Cerebellar nuclear complex (tissue), 1 donor: ENCODE results near the gene CSF1.
A peak's percentile ranks its signal among the peaks of the same experiment; 100 is the strongest.
"Not testable (repeated sequence)": the region's sequence is repeated elsewhere in the genome, so short reads cannot be mapped to it uniquely, and the experiment has no call there.

Source experiments
- DNase-seq, 2 experiments: peaks; one replicate each; lab custom pipeline; 2025; lab: John Stamatoyannopoulos, UW

The CSF1 gene, protein sequence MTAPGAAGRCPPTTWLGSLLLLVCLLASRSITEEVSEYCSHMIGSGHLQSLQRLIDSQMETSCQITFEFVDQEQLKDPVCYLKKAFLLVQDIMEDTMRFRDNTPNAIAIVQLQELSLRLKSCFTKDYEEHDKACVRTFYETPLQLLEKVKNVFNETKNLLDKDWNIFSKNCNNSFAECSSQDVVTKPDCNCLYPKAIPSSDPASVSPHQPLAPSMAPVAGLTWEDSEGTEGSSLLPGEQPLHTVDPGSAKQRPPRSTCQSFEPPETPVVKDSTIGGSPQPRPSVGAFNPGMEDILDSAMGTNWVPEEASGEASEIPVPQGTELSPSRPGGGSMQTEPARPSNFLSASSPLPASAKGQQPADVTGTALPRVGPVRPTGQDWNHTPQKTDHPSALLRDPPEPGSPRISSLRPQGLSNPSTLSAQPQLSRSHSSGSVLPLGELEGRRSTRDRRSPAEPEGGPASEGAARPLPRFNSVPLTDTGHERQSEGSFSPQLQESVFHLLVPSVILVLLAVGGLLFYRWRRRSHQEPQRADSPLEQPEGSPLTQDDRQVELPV

DNA sequence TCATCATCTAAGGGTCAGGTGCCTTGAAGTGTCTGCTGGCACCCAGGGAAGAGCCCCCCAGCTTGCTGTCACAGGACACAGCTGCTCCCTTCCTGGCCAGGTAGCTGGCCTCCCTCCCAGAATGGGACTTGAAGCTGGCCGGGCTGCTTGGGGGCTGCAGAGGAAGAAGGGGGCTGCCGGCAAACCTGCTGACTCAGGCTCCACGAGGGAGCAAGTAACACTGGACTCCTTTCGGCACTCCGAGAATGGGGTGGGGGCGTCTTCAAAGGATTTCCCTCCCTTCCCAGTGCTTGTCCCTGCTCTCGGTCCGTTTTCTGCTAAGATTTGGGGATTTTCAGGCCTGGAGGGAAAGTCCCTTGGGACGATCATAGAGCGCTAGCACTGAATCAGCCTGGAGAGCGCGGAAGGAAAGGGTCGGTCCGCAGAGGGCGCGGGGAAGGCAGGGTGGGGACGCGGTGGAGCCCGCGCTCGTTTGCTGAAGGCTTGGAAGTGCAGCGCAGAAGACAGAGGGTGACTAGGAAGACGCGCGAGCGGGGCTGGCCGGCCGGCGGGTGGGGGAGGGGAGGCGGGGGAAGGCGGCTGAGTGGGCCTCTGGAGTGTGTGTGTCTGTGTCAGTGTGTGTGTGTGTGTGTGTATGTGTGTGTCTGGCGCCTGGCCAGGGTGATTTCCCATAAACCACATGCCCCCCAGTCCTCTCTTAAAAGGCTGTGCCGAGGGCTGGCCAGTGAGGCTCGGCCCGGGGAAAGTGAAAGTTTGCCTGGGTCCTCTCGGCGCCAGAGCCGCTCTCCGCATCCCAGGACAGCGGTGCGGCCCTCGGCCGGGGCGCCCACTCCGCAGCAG lies at the start of gene CSF1:
Gene CSF1, plus strand, starts transcription at position 727 of the 840 bp plus-strand sequence. CDS start 175 bp downstream, outside the sequence.
- DNase-seq: peak in 1 of 2 experiments; percentile 5

DNA sequence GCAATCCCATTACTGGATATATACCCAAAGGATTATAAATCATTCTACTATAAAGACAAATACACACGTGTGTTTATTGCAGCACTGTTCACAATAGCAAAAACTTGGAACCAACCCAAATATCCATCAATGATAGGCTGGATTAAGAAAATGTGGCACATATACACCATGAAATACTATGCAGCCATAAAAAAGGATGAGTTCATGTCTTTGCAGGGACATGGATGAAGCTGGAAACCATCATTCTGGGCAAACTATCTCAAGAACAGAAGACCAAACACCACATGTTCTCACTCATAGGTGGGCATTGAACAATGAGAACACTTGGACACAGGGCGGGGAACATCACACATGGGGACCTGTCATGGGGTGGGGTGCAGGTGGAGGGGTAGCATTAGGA lies 49.0 kb upstream of the CSF1 start:
- DNase-seq: not testable (repeated sequence)

GRCh38 chr1:109863667-109864046 lies 47.0 kb upstream of the CSF1 start:
- DNase-seq: no peak

GRCh38 chr1:109864047-109864822 lies 46.4 kb upstream of the CSF1 start:
- DNase-seq: no peak

GRCh38 chr1:109864930-109865612 lies 45.6 kb upstream of the CSF1 start:
- DNase-seq: no peak

DNA sequence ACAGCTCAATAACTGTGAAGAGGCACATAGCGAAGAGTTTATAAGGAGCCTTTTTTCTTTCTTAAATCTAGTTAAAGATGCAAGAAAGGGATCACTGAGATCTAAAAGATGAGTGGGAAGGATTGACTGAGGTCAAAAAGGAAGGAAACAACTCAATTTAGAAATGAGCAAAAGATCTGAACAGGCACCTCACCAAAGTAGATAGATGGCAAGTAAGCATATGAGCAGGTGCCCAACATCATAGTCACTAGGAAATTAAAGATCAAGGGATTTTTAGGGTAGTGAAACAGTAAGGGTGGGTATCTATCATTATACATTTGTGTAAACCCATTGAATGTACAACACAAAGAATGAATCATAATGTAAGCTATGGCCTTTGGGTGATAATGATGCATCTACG lies 44.6 kb upstream of the CSF1 start:
- no peak for DNase-seq

- no peak for DNase-seq
These were observed 37.1 kb upstream of the CSF1 start for GRCh38 chr1:109873278-109874175.

- no peak for DNase-seq
These were observed 36.2 kb upstream of the CSF1 start for GRCh38 chr1:109874445-109874844.

DNA sequence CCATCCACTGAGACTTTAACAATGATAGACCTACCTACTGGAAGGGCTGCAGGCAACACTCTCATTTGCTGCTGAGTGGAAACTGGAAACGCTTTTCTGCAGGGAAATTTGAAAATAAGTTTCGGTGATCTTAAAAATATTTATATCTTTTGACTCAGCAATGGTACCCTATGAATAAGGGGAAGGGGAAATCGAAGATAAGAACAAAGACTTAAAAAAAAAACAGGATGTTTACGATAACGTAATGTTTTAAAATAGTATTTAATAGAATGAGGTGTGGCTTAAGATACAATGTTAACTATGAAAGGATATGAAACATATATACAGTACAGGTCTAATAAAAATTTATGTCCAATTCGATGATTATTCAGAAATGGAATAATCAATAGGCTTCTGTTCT lies 34.8 kb upstream of the CSF1 start:
- no peak for DNase-seq

GRCh38 chr1:109876617-109877316 lies 33.9 kb upstream of the CSF1 start:
- DNase-seq: no peak

- DNase-seq: no peak
These were observed 33.3 kb upstream of the CSF1 start for GRCh38 chr1:109877317-109877771.

DNA sequence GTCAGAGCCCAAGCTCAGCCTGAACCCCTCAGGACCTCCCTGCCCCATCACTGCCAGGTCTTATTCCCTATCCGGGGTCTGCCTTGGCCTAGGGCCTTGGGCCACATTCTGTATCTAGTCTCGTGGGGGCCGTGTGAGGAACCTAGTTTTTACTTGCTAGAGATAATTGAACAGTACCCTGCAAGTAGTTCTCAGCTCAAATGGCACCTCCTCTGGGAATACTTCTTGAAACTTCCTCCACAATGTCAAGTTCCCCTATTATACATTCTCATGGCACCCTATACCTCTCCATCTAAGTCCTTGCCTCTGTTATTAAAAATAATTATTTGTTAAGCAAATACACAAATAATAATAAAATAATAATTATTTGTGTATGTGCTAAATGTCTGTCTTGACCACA lies 32.9 kb upstream of the CSF1 start:
- no peak for DNase-seq

DNA sequence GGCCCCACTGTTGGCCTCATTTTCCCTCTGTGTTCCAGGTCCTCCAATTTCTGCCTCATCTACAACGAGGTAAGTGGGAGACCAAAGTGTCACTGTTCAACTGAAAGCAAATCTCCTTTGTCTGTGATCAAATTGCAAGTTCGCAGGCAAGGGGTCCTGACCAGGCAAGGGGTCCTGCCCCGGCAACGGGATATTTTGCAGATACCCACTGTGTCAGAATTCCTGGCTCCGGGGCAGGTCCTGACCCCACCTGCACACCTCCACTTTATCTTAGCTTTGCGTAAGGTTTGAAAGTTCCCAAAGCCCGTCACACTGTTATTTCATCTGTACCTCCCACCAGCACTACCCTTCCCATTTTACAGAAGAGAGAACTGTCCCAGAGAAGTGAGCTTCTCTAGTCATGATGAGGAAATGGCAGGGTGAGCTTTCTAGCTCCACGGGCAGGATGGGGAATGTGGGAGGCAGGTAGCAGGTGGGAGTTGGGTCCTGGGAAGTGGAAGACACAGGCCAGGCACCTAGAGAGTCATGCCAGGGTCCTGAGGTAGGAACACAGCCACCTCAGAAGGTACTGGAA lies 32.0 kb upstream of the CSF1 start:
- no peak for DNase-seq

DNA sequence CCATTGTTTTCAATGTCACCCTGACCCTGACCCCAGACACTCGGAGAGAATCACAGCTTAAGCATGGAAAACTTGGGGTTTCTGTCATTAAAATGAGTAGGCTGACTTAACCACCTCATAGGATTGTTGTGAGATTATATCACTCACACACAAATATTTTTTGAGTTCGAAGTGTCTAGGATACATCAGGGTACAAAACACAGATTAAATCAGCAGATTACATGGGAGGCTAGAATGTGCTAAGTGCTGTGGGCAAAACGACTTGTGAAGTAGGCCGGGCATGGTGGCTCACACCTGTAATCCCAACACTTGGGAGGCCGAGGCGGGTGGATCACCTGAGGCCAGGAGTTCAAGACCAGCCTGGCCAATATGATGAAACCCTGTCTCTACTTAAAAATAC lies 31.3 kb upstream of the CSF1 start:
- DNase-seq: not testable (repeated sequence)

GRCh38 chr1:109879881-109880525 lies 30.6 kb upstream of the CSF1 start:
- DNase-seq: no peak

DNA sequence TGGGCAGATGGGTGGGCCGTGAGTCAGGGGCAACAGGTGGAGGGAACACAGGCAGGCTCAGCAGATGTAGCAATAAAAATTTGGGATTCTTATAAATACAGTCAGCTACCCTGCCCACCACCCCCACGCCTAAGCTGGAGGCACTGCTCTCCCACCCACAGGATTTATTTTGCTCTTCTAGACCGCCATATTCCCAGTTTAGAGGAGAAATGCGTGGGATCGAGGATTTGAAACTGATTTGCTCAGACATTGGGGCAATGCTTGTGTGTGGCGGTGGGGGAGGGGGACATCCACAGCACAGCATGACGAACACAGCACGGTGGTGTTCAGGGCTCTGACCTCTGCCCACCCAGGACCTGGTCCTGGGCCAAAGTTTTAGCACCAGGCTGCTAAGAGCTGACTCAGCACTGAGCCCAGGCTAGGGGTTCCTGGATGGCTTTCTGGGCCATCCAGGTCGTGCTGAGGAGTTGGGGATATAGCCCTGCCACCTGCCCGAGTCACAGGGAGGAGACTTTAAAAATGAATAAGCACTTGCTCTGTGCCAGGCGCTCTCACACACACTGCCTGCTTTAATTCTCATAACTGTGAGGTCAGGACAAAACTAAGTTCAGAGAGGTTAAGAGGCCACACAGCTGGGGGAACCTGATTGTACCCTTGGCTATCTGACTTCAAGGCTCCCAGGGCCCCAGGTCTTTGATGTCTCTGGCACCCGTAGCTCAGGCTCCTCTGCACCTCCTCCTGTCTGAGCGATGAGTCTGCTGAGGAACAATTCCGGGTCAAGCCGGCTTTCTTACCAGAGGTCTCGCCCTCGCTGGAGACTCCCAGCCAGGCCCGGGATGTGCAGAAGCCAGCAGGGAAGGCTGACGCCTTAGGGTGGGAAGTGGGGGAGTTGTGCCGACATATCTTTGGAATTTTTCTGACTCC lies 29.4 kb upstream of the CSF1 start:
- DNase-seq: no peak

GRCh38 chr1:109881906-109882287 lies 28.8 kb upstream of the CSF1 start:
- no peak for DNase-seq
